GM23338 (cell line): ENCODE data around the gene CDK5RAP1. TPM values are rescaled to one million over a fixed set of nuclear protein-coding genes. Genes with fewer than 3 reads are reported as not detected.
A peak's percentile ranks its signal among the peaks of the same experiment; 100 is the strongest.

Source experiments
- ATAC-seq: fragments of 200-7000 bp; cut with Tn5 transposase; 3 replicates; pipeline ENCODE4 v1.9.1; 2020
- DNase-seq: peaks from one replicate; pipeline ENCODE4 v3.0.0-alpha.2; 2015; ENCODE audit warnings: low spot score
- H2AFZ ChIP-seq: fragments of 200-600 bp; sonication (generic); 2 replicates; pipeline ENCODE4 v1.8.0; 2016; ENCODE audit warnings: antibody characterized with exemption, mild to moderate bottlenecking, moderate library complexity
- H3F3A ChIP-seq: fragments of 200-600 bp; sonication (generic); replicated peaks from 2 replicates; pipeline ENCODE4 v1.8.0; 2017; ENCODE audit warnings: antibody characterized with exemption, mixed run types, low read depth
- H3K27ac ChIP-seq: fragments of 200-600 bp; sonication (generic); 2 replicates; pipeline ENCODE4 v1.6.1; 2016; ENCODE audit warnings: low read depth
- H3K27me3 ChIP-seq: fragments of 200-600 bp; sonication (generic); 2 replicates; pipeline ENCODE4 v1.8.0; 2016; ENCODE audit warnings: mild to moderate bottlenecking, mixed run types, moderate library complexity; ENCODE audit not compliant: insufficient read depth
- H3K36me3 ChIP-seq: fragments of 200-600 bp; sonication (generic); 2 replicates; pipeline ENCODE4 v1.8.0; 2016; ENCODE audit warnings: mild to moderate bottlenecking; ENCODE audit not compliant: insufficient read depth
- H3K4me1 ChIP-seq: fragments of 200-600 bp; sonication (generic); 2 replicates; pipeline ENCODE4 v1.8.0; 2016; ENCODE audit warnings: mild to moderate bottlenecking, moderate library complexity; ENCODE audit not compliant: insufficient read depth
- H3K4me2 ChIP-seq: fragments of 200-600 bp; sonication (generic); 2 replicates; pipeline ENCODE4 v1.7.1; 2017; ENCODE audit warnings: mixed run types
- H3K4me3 ChIP-seq: fragments of 200-600 bp; sonication (generic); 2 replicates; pipeline ENCODE4 v1.6.1; 2016; ENCODE audit warnings: mixed run types
- H3K79me2 ChIP-seq: fragments of 200-600 bp; sonication (generic); replicated peaks from 2 replicates; pipeline ENCODE4 v1.8.0; 2017; ENCODE audit warnings: mild to moderate bottlenecking; ENCODE audit not compliant: insufficient read depth
- H3K9me2 ChIP-seq: fragments of 200-600 bp; sonication (generic); 2 replicates; pipeline ENCODE4 v1.8.0; 2017; ENCODE audit not compliant: insufficient read depth
- H4K20me1 ChIP-seq: fragments of 200-600 bp; sonication (generic); replicated peaks from 2 replicates; pipeline ENCODE4 v1.8.0; 2017; ENCODE audit warnings: mild to moderate bottlenecking; ENCODE audit not compliant: insufficient read depth
- H3K27ac Mint-ChIP-seq: 2 replicates; pipeline ENCODE4 v1.8.0; 2020; ENCODE audit warnings: inconsistent platforms, mild to moderate bottlenecking, moderate library complexity, mixed read lengths
- H3K27me3 Mint-ChIP-seq: 3 replicates; pipeline ENCODE4 v1.8.0; 2022; ENCODE audit warnings: low read depth, mild to moderate bottlenecking, moderate library complexity, mixed read lengths, inconsistent platforms; ENCODE audit not compliant: insufficient read depth, poor library complexity
- H3K36me3 Mint-ChIP-seq: 3 replicates; pipeline ENCODE4 v1.8.0; 2021; ENCODE audit warnings: low read depth, mild to moderate bottlenecking, inconsistent platforms, moderate library complexity, mixed read lengths
- H3K4me1 Mint-ChIP-seq: 3 replicates; pipeline ENCODE4 v1.8.0; 2020; ENCODE audit warnings: mild to moderate bottlenecking, inconsistent platforms, mixed read lengths
- H3K4me3 Mint-ChIP-seq: 3 replicates; pipeline ENCODE4 v1.8.0; 2021; ENCODE audit warnings: moderate library complexity, mild to moderate bottlenecking, inconsistent platforms, mixed read lengths
- H3K9me3 Mint-ChIP-seq: 3 replicates; pipeline ENCODE4 v1.8.0; 2020; ENCODE audit warnings: moderate library complexity, mild to moderate bottlenecking, inconsistent platforms, mixed read lengths
- CREB1 ChIP-seq: fragments of 250-450 bp; sonication (Bioruptor Pico); IDR thresholded peaks from 2 replicates; pipeline ENCODE4 v1.5.0; 2020; ENCODE audit warnings: low read depth, mild to moderate bottlenecking, moderate library complexity
- ETS1 ChIP-seq: IDR thresholded peaks from 2 replicates; pipeline ENCODE4 v1.6.1; 2016; ENCODE audit warnings: antibody characterized with exemption
- EZH2 ChIP-seq: fragments of 200-600 bp; sonication (generic); IDR thresholded peaks from one replicate; pipeline ENCODE4 v1.8.0; 2017; ENCODE audit warnings: antibody characterized with exemption, mild to moderate bottlenecking, low read depth; ENCODE audit not compliant: unreplicated experiment
- EZH2phosphoT487 ChIP-seq: fragments of 200-600 bp; sonication (generic); IDR thresholded peaks from one replicate; pipeline ENCODE4 v1.8.1; 2018; ENCODE audit warnings: antibody characterized with exemption; ENCODE audit not compliant: unreplicated experiment
- JUNB ChIP-seq: IDR thresholded peaks from one replicate; pipeline ENCODE4 v1.6.1; 2016; ENCODE audit warnings: antibody characterized with exemption; ENCODE audit not compliant: unreplicated experiment
- NANOG ChIP-seq: IDR thresholded peaks from 2 replicates; pipeline ENCODE4 v1.6.1; 2016; ENCODE audit warnings: antibody characterized with exemption, borderline replicate concordance
- POLR2AphosphoS5 ChIP-seq: IDR thresholded peaks from 2 replicates; pipeline ENCODE4 v1.6.1; 2016; ENCODE audit warnings: antibody characterized with exemption, low read depth
- STAT1 ChIP-seq: IDR thresholded peaks from one replicate; pipeline ENCODE4 v1.6.1; 2016; ENCODE audit warnings: antibody characterized with exemption; ENCODE audit not compliant: unreplicated experiment
- ZNF114 ChIP-seq: fragments of 250-450 bp; sonication (Bioruptor Pico); IDR thresholded peaks from 2 replicates; pipeline ENCODE4 v1.5.0; 2020; ENCODE audit warnings: mild to moderate bottlenecking, moderate library complexity
- ZNF331 ChIP-seq: fragments of 250-450 bp; sonication (Bioruptor Pico); IDR thresholded peaks from 2 replicates; pipeline ENCODE4 v1.5.0; 2020; ENCODE audit warnings: low read depth, mild to moderate bottlenecking, moderate library complexity
- ZNF462 ChIP-seq: fragments of 250-450 bp; sonication (Bioruptor Pico); IDR thresholded peaks from 2 replicates; pipeline ENCODE4 v1.5.0; 2020; ENCODE audit warnings: mild to moderate bottlenecking, moderate library complexity
- polyA plus RNA-seq: library from polyadenylated mRNA; unstranded; fragments of >200 nt; fragmentation: Nextera tagmentation; extraction: Ambion mirVana; gene quantifications from 2 replicates; pipeline ENCODE4 v1.2.1, GENCODE V29; 2016
- total RNA-seq: library from RNA; depleted of rRNA; stranded (reverse); fragments of >200 nt; shearing (Covaris generic); gene quantifications from 2 replicates; pipeline ENCODE4 v1.2.3, GENCODE V29; 2014
- TF ChIP-seq, protein P1 (sequence below): IDR thresholded peaks from one replicate; pipeline ENCODE4 v1.6.1; 2018; ENCODE audit warnings: antibody characterized with exemption; ENCODE audit not compliant: unreplicated experiment
- TF ChIP-seq, protein P2 (sequence below), 2 experiments: fragments of 200-600 bp in 1 of 2; sonication (generic) in 1 of 2; conservative IDR thresholded peaks; 2 replicates each; pipeline versions ENCODE4 v1.5.1 to v1.6.1; 2016 to 2017; ENCODE audit warnings: antibody characterized with exemption in 2 of 2, low read depth in 2 of 2, mild to moderate bottlenecking in 2 of 2, moderate library complexity in 1 of 2

CDK5RAP1 gene
- total and polyA plus RNA-seq, 2 experiments from 2014 or later, result 33.8 to 38.1 TPM

- peaks cover 14% of the 10 kb centered on the region for H3K9me2 ChIP-seq
- H3K27ac ChIP-seq, result no peak overlapping the region
- H3K4me3 Mint-ChIP-seq, result no peak overlapping the region
- H3K4me1 ChIP-seq, result no peaks in the 10 kb centered on the region
- no peak overlapping the region for H3K4me3 ChIP-seq
- H3K27me3 ChIP-seq, result no peaks in the 10 kb centered on the region
- H3K27me3 Mint-ChIP-seq, result peaks cover 7% of the 10 kb centered on the region
- TF ChIP-seq, protein P1, sequence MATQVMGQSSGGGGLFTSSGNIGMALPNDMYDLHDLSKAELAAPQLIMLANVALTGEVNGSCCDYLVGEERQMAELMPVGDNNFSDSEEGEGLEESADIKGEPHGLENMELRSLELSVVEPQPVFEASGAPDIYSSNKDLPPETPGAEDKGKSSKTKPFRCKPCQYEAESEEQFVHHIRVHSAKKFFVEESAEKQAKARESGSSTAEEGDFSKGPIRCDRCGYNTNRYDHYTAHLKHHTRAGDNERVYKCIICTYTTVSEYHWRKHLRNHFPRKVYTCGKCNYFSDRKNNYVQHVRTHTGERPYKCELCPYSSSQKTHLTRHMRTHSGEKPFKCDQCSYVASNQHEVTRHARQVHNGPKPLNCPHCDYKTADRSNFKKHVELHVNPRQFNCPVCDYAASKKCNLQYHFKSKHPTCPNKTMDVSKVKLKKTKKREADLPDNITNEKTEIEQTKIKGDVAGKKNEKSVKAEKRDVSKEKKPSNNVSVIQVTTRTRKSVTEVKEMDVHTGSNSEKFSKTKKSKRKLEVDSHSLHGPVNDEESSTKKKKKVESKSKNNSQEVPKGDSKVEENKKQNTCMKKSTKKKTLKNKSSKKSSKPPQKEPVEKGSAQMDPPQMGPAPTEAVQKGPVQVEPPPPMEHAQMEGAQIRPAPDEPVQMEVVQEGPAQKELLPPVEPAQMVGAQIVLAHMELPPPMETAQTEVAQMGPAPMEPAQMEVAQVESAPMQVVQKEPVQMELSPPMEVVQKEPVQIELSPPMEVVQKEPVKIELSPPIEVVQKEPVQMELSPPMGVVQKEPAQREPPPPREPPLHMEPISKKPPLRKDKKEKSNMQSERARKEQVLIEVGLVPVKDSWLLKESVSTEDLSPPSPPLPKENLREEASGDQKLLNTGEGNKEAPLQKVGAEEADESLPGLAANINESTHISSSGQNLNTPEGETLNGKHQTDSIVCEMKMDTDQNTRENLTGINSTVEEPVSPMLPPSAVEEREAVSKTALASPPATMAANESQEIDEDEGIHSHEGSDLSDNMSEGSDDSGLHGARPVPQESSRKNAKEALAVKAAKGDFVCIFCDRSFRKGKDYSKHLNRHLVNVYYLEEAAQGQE, result no peak
- no peak for TF ChIP-seq JUNB
- TF ChIP-seq ZNF114, result no peak
- no peak for TF ChIP-seq CREB1
- no peak for TF ChIP-seq NANOG
- TF ChIP-seq EZH2, result no peak
- TF ChIP-seq ZNF462 (CRISPR knock-in tag), result no peak
- TF ChIP-seq, protein P2, sequence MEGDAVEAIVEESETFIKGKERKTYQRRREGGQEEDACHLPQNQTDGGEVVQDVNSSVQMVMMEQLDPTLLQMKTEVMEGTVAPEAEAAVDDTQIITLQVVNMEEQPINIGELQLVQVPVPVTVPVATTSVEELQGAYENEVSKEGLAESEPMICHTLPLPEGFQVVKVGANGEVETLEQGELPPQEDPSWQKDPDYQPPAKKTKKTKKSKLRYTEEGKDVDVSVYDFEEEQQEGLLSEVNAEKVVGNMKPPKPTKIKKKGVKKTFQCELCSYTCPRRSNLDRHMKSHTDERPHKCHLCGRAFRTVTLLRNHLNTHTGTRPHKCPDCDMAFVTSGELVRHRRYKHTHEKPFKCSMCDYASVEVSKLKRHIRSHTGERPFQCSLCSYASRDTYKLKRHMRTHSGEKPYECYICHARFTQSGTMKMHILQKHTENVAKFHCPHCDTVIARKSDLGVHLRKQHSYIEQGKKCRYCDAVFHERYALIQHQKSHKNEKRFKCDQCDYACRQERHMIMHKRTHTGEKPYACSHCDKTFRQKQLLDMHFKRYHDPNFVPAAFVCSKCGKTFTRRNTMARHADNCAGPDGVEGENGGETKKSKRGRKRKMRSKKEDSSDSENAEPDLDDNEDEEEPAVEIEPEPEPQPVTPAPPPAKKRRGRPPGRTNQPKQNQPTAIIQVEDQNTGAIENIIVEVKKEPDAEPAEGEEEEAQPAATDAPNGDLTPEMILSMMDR (conservative IDR thresholded peaks at IDR 0.05; ENCODE audit: low read depth in 2 of 2), result no peak
- no peak for TF ChIP-seq ZNF331 (CRISPR knock-in tag)
- TF ChIP-seq EZH2phosphoT487, result no peak
- no peak for TF ChIP-seq STAT1
- TF ChIP-seq ETS1, result no peak
- TF ChIP-seq POLR2AphosphoS5, result no peak
- no peak overlapping the region for H2AFZ ChIP-seq
- H3K4me2 ChIP-seq, result no peak overlapping the region
- no peaks in the 10 kb centered on the region for H3K36me3 ChIP-seq
- H3K27ac Mint-ChIP-seq, result peak overlapping the region; percentile 67; the same call in 1 of the 2 replicates
- no peaks in the 10 kb centered on the region for H3K36me3 Mint-ChIP-seq
- H3K79me2 ChIP-seq, result no peaks in the 10 kb centered on the region
- DNase-seq, result no peak
- no peak for ATAC-seq
- no peaks in the 10 kb centered on the region for H3F3A ChIP-seq
- no peaks in the 10 kb centered on the region; the same call in 2 of the 3 replicates for H3K9me3 Mint-ChIP-seq
- no peaks in the 10 kb centered on the region; the same call in 2 of the 3 replicates for H3K4me1 Mint-ChIP-seq
- H4K20me1 ChIP-seq, result no peaks in the 10 kb centered on the region
Observed at GRCh38 chr20:33338467-33339258, 62.7 kb downstream of the CDK5RAP1 start.
